Mesodermal cell (in vitro differentiated cells): ENCODE measurements around the gene LIPG.
A peak's percentile ranks its signal among the peaks of the same experiment; 100 is the strongest.

Experiments used
- H3K27ac ChIP-seq: 2 replicates; pipeline ENCODE4 v1.7.0; 2013; ENCODE audit warnings: mild to moderate bottlenecking, low read depth, low read length, moderate library complexity; ENCODE audit not compliant: severe bottlenecking
- H3K36me3 ChIP-seq: 2 replicates; pipeline ENCODE4 v1.7.1; 2013; ENCODE audit warnings: mild to moderate bottlenecking, low read length, moderate library complexity; ENCODE audit not compliant: control insufficient read depth, insufficient read depth
- H3K4me1 ChIP-seq: one replicate; pipeline ENCODE4 v1.7.1; 2013; ENCODE audit warnings: mild to moderate bottlenecking, low read length; ENCODE audit not compliant: insufficient read depth, control insufficient read depth, poor library complexity, severe bottlenecking
- H3K4me3 ChIP-seq: 2 replicates; pipeline ENCODE4 v1.7.0; 2013; ENCODE audit warnings: low read length, control low read depth, mild to moderate bottlenecking; ENCODE audit not compliant: insufficient read depth, poor library complexity, severe bottlenecking; ENCODE audit errors: extremely low read depth
- H3K9me3 ChIP-seq: 2 replicates; pipeline ENCODE4 v1.7.1; 2013; ENCODE audit warnings: mild to moderate bottlenecking, low read length, moderate library complexity; ENCODE audit not compliant: control insufficient read depth
- WGBS, 2 experiments: methylation state at CpG; one replicate each; pipeline ENCODE4 v1.1.5; 2013; ENCODE audit warnings: missing lambda C conversion rate in 2 of 2; ENCODE audit not compliant: insufficient coverage in 2 of 2; 5-methylcytosine and 5-hydroxymethylcytosine counted together

The LIPG gene

GRCh38 chr18:49621717-49622351, 60.0 kb downstream of the LIPG start:
- Histone ChIP-seq H3K9me3 (no peaks in the 10 kb centered on the region), H3K27ac (no peak overlapping the region)
- 89 to 90% methylated on average over 4 to 7 of the region's 12 CpGs for WGBS, 2 experiments

GRCh38 chr18:49623571-49623970, 61.7 kb downstream of the LIPG start:
- no peaks in the 10 kb centered on the region for H3K36me3 ChIP-seq
- 93% methylated on average over 3 to 5 of the region's 6 CpGs for WGBS, 2 experiments
- peaks cover 22% of the 10 kb centered on the region for H3K4me1 ChIP-seq
- H3K9me3 ChIP-seq = no peaks in the 10 kb centered on the region
- no peak overlapping the region for H3K27ac ChIP-seq
- no peak overlapping the region for H3K4me3 ChIP-seq

More at GRCh38 chr18:49621717-49622351, 60.0 kb downstream of the LIPG start:
- no peaks in the 10 kb centered on the region for H3K36me3 ChIP-seq
- H3K4me3 ChIP-seq = no peak overlapping the region
- peaks cover 22% of the 10 kb centered on the region for H3K4me1 ChIP-seq

GRCh38 chr18:49625021-49625691, 63.3 kb downstream of the LIPG start:
- Histone ChIP-seq H3K4me1 (peaks cover 11% of the 10 kb centered on the region), H3K9me3 (no peaks in the 10 kb centered on the region), H3K27ac (no peak overlapping the region), H3K36me3 (no peaks in the 10 kb centered on the region), H3K4me3 (no peak overlapping the region)
- 90 to 95% methylated on average over 6 to 9 of the region's 9 CpGs for WGBS, 2 experiments

GRCh38 chr18:49626842-49627467, 65.1 kb downstream of the LIPG start:
- peaks cover 5% of the 10 kb centered on the region for H3K4me1 ChIP-seq
- H3K4me3 ChIP-seq = no peak overlapping the region
- 92 to 97% methylated on average over 3 to 6 of the region's 8 CpGs for WGBS, 2 experiments
- no peak overlapping the region for H3K27ac ChIP-seq
- no peaks in the 10 kb centered on the region for H3K9me3 ChIP-seq
- no peaks in the 10 kb centered on the region for H3K36me3 ChIP-seq

- Histone ChIP-seq H3K27ac (no peak overlapping the region), H3K36me3 (no peaks in the 10 kb centered on the region), H3K9me3 (no peaks in the 10 kb centered on the region), H3K4me3 (no peak overlapping the region), H3K4me1 (peaks cover 3% of the 10 kb centered on the region)
- WGBS, 2 experiments = 76 to 88% methylated on average over 2 to 3 of the region's 3 CpGs
These were observed 66.3 kb downstream of the LIPG start for GRCh38 chr18:49628119-49628518.

GRCh38 chr18:49628881-49629795, 67.3 kb downstream of the LIPG start:
- Histone ChIP-seq H3K4me1 (peaks cover 3% of the 10 kb centered on the region), H3K36me3 (no peaks in the 10 kb centered on the region), H3K4me3 (no peak overlapping the region), H3K27ac (peak overlapping the region; percentile 57), H3K9me3 (no peaks in the 10 kb centered on the region)
- WGBS, 2 experiments = 81 to 85% methylated on average over 14 to 15 of the region's 16 CpGs

GRCh38 chr18:49630246-49630699, 68.4 kb downstream of the LIPG start:
- Histone ChIP-seq H3K36me3 (no peaks in the 10 kb centered on the region), H3K9me3 (no peaks in the 10 kb centered on the region), H3K4me3 (no peak overlapping the region), H3K4me1 (no peaks in the 10 kb centered on the region), H3K27ac (no peak overlapping the region)

GRCh38 chr18:49631146-49631866, 69.4 kb downstream of the LIPG start:
- Histone ChIP-seq H3K4me1 (no peaks in the 10 kb centered on the region), H3K9me3 (no peaks in the 10 kb centered on the region), H3K27ac (no peak overlapping the region), H3K36me3 (no peaks in the 10 kb centered on the region), H3K4me3 (no peak overlapping the region)
- 91 to 97% methylated on average over 7 to 12 of the region's 12 CpGs for WGBS, 2 experiments

- Histone ChIP-seq H3K4me3 (no peak overlapping the region), H3K27ac (no peak overlapping the region), H3K36me3 (no peaks in the 10 kb centered on the region), H3K4me1 (no peaks in the 10 kb centered on the region), H3K9me3 (no peaks in the 10 kb centered on the region)
- WGBS, 2 experiments = 85 to 88% methylated on average over 8 to 9 of the region's 10 CpGs
These were observed 70.7 kb downstream of the LIPG start for GRCh38 chr18:49632588-49632987.

- Histone ChIP-seq H3K4me3 (no peak overlapping the region), H3K36me3 (no peaks in the 10 kb centered on the region), H3K9me3 (no peaks in the 10 kb centered on the region), H3K4me1 (peaks cover 8% of the 10 kb centered on the region), H3K27ac (no peak overlapping the region)
- WGBS, 2 experiments = 79 to 81% methylated on average over 3 to 4 of the region's 4 CpGs
These were observed 76.4 kb downstream of the LIPG start for GRCh38 chr18:49638209-49638785.
